Measurements from ENCODE around the gene LRRFIP1. TPM values are rescaled to one million over a fixed set of nuclear protein-coding genes. Genes with fewer than 3 reads are reported as not detected.
A peak's percentile ranks its signal among the peaks of the same experiment; 100 is the strongest.

LRRFIP1 gene
- total RNA-seq, 1 donor from 2014 or later = 37.1 TPM

DNA sequence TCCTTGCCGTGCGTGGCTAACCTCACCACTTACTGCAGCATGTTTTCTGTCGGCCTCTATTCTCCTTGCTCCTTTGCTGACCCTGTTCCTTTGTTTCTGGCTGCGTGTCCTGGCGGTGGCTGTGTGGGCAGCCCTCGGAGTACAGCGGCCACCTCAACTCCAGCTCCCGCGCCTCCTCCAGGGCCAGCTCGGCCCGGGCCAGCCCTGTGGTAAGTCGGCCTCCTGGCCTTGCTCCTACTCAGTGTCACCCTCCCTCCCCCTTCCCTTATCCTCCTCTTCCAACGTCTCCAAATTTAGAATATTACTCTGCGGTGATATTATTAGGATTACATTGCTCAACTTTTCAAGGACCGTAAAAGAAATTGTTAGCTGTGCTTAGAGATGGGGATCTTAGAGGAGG, 111.7 kb downstream of the LRRFIP1 start:
- Mint-ChIP-seq H3K9me3 (no peaks in the 10 kb centered on the region), H3K27me3 (ENCODE audit: low read depth) (no peaks in the 10 kb centered on the region), H3K4me3 (no peak overlapping the region), H3K36me3 (ENCODE audit: low read depth) (peaks cover 13% of the 10 kb centered on the region), H3K4me1 (peaks cover 32% of the 10 kb centered on the region), H3K27ac (ENCODE audit: unreplicated experiment) (peak overlapping the region; percentile 14)
- TF ChIP-seq, protein P1, sequence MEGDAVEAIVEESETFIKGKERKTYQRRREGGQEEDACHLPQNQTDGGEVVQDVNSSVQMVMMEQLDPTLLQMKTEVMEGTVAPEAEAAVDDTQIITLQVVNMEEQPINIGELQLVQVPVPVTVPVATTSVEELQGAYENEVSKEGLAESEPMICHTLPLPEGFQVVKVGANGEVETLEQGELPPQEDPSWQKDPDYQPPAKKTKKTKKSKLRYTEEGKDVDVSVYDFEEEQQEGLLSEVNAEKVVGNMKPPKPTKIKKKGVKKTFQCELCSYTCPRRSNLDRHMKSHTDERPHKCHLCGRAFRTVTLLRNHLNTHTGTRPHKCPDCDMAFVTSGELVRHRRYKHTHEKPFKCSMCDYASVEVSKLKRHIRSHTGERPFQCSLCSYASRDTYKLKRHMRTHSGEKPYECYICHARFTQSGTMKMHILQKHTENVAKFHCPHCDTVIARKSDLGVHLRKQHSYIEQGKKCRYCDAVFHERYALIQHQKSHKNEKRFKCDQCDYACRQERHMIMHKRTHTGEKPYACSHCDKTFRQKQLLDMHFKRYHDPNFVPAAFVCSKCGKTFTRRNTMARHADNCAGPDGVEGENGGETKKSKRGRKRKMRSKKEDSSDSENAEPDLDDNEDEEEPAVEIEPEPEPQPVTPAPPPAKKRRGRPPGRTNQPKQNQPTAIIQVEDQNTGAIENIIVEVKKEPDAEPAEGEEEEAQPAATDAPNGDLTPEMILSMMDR (conservative IDR thresholded peaks at IDR 0.05) = no peak
- DNase-seq (ENCODE audit: low read depth, low spot score) = no peak

DNA sequence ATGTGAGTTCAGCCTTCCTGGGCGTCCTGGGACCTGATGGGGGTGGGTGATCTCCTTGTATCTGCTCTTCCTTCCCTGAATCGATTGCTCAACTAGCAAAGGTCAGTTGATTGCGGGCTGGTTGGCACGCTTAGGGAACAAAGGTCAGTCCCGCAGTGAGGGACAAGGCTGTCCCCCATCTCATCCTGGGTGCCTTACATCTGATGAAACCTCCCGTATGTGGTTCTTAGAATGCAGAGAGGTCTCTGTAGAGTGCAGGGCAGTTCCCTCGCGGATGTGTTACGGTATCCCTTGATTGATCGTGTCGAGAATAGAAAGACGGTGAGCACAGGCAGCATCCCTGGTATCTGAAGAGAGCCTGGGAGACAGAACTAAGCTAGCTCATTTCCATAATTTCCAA, 114.8 kb downstream of the LRRFIP1 start:
- peaks cover 9% of the 10 kb centered on the region for H3K36me3 Mint-ChIP-seq (ENCODE audit: low read depth)
- H3K9me3 Mint-ChIP-seq = no peaks in the 10 kb centered on the region
- DNase-seq (ENCODE audit: low read depth, low spot score) = no peak
- peaks cover 30% of the 10 kb centered on the region for H3K4me1 Mint-ChIP-seq
- TF ChIP-seq, protein P1 (conservative IDR thresholded peaks at IDR 0.05) = no peak
- no peak overlapping the region for H3K4me3 Mint-ChIP-seq
- H3K27me3 Mint-ChIP-seq (ENCODE audit: low read depth) = no peaks in the 10 kb centered on the region
- H3K27ac Mint-ChIP-seq (ENCODE audit: unreplicated experiment) = no peak overlapping the region

DNA sequence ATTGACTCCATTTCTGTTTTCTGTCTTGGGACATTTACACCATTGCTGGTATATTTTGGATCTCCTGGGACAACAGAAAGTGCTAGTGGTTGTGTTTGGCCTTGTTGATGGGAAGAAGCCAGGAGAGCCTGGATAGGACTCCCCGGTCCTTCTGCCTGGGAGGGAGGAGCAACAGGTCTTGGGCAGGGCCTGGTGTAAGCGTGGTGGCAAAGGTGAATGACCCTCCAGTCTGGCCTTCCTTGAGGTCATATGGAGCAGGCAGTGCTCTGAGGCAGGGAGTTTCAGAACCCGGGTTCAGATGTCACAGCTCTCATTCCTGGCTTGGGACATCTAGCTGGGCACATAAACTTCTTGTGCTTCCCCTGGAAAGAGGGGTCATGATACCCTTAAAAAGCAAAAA, 115.2 kb downstream of the LRRFIP1 start:
- H3K27me3 Mint-ChIP-seq (ENCODE audit: low read depth) = no peaks in the 10 kb centered on the region
- TF ChIP-seq, protein P1 (conservative IDR thresholded peaks at IDR 0.05) = no peak
- H3K27ac Mint-ChIP-seq (ENCODE audit: unreplicated experiment) = peak overlapping the region; percentile 21
- H3K4me3 Mint-ChIP-seq = no peak overlapping the region
- no peaks in the 10 kb centered on the region for H3K9me3 Mint-ChIP-seq
- H3K4me1 Mint-ChIP-seq = peaks cover 28% of the 10 kb centered on the region
- peaks cover 9% of the 10 kb centered on the region for H3K36me3 Mint-ChIP-seq (ENCODE audit: low read depth)
- DNase-seq (ENCODE audit: low read depth, low spot score) = no peak

DNA sequence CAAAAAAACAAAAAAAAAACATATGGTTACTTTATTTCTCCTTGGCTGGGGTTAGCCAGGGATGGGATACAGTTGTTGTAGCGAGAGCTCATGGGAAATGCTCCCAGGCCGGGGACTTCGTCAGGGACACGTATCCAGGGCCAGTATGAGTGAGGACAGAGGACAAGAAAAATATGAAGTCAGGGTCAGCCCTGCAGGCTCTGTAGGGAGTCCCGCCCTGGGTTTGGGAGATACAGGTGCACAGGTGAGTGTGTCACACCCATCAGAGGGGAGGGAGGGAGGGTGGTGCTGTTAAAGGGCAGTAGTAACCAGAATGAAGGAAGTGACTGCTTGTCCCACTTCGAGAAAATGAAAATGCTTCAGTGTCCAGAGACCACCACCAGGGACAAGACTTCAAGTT, 115.6 kb downstream of the LRRFIP1 start:
- Mint-ChIP-seq H3K36me3 (ENCODE audit: low read depth) (peaks cover 5% of the 10 kb centered on the region), H3K27me3 (ENCODE audit: low read depth) (no peaks in the 10 kb centered on the region), H3K27ac (ENCODE audit: unreplicated experiment) (no peak overlapping the region), H3K4me3 (no peak overlapping the region), H3K9me3 (no peaks in the 10 kb centered on the region), H3K4me1 (peaks cover 24% of the 10 kb centered on the region)
- TF ChIP-seq, protein P1 (conservative IDR thresholded peaks at IDR 0.05) = no peak
- DNase-seq (ENCODE audit: low read depth, low spot score) = no peak

DNA sequence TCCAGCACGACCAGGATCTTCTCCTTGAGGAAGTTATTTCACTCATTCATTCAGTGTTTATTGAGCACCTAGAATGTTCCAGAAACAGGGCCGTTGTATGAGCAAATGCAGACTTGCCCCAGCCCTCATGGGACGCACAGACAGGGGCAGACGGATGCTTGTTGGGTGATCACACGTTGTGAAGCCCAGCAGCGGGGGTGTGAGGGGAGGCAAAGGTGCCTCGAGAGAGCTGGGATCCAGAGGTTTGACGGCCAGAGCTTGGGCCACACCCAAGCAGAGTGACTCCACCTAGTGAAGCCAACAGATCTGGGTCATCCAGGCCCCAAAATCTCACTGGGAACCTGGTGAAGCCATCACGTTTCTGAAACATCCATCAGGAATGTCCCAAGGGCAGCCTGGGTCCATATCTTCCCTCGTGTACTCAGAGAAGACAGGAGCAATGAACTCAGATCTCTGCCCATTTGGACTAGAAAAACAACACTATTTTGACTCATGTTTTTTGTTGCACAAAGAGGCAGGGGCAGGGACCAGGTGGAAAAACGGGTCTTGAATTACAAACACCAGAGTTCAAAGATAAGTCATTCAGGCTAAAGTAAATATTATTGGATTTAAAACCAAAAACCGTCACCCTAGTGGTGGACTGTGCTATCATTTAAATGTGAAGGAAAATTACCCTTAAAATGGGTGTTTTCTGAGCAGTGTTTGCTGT, 116.3 kb downstream of the LRRFIP1 start:
- H3K27me3 Mint-ChIP-seq (ENCODE audit: low read depth) = no peaks in the 10 kb centered on the region
- no peak overlapping the region for H3K27ac Mint-ChIP-seq (ENCODE audit: unreplicated experiment)
- no peak overlapping the region for H3K4me3 Mint-ChIP-seq

More for the DNA sequence above, 116.3 kb downstream of the LRRFIP1 start:
- peaks cover 5% of the 10 kb centered on the region for H3K36me3 Mint-ChIP-seq (ENCODE audit: low read depth)
- no peaks in the 10 kb centered on the region for H3K9me3 Mint-ChIP-seq
- DNase-seq (ENCODE audit: low read depth, low spot score) = no peak
- H3K4me1 Mint-ChIP-seq = peaks cover 17% of the 10 kb centered on the region
- TF ChIP-seq, protein P1 (conservative IDR thresholded peaks at IDR 0.05) = peak; percentile 45

Measured in neural crest cell (in vitro differentiated cells).